NCI-H187 treated with DMSO at 0.1 percent for 48 hours (cell line): Measurements from ENCODE around the gene ILRUN.
"Not testable (repeated sequence)": the region's sequence is repeated elsewhere in the genome, so short reads cannot be mapped to it uniquely, and the experiment has no call there.

ENCODE experiments used
- DNase-seq: peaks from one replicate; lab custom pipeline; 2025; lab: John Stamatoyannopoulos, UW

Gene ILRUN

GRCh38 chr6:34697544-34697836 is 923 bp upstream of the ILRUN start:
- no peak for DNase-seq

GRCh38 chr6:34696189-34696738 is 303 bp downstream of the ILRUN start:
- no peak for DNase-seq

GRCh38 chr6:34695729-34696188 is 808 bp downstream of the ILRUN start:
- no peak for DNase-seq

GRCh38 chr6:34692280-34692679 is 4.3 kb downstream of the ILRUN start:
- DNase-seq: no peak

- DNase-seq: no peak
Observed at GRCh38 chr6:34689742-34690141, 6.8 kb downstream of the ILRUN start.

- DNase-seq: no peak
Observed at GRCh38 chr6:34688956-34689355, 7.6 kb downstream of the ILRUN start.

- DNase-seq: no peak
Observed at GRCh38 chr6:34684919-34685318, 11.6 kb downstream of the ILRUN start.

- no peak for DNase-seq
Observed at GRCh38 chr6:34684364-34684763, 12.2 kb downstream of the ILRUN start.

GRCh38 chr6:34680802-34681515 is 15.6 kb downstream of the ILRUN start:
- no peak for DNase-seq

GRCh38 chr6:34680313-34680712 is 16.3 kb downstream of the ILRUN start:
- DNase-seq: not testable (repeated sequence)

- no peak for DNase-seq
Observed at GRCh38 chr6:34679552-34680253, 16.9 kb downstream of the ILRUN start.

- DNase-seq: no peak
Observed at GRCh38 chr6:34676140-34676539, 20.4 kb downstream of the ILRUN start.

- DNase-seq: not testable (repeated sequence)
Observed at GRCh38 chr6:34674930-34675329, 21.6 kb downstream of the ILRUN start.

- no peak for DNase-seq
Observed at GRCh38 chr6:34674268-34674639, 22.3 kb downstream of the ILRUN start.

GRCh38 chr6:34673064-34673463 is 23.5 kb downstream of the ILRUN start:
- no peak for DNase-seq

GRCh38 chr6:34672657-34673043 is 23.9 kb downstream of the ILRUN start:
- no peak for DNase-seq

- DNase-seq: no peak
Observed at GRCh38 chr6:34671801-34672656, 24.5 kb downstream of the ILRUN start.

GRCh38 chr6:34671367-34671766 is 25.2 kb downstream of the ILRUN start:
- DNase-seq: no peak

GRCh38 chr6:34668799-34669198 is 27.8 kb downstream of the ILRUN start:
- DNase-seq: not testable (repeated sequence)

- no peak for DNase-seq
Observed at GRCh38 chr6:34667481-34668238, 28.9 kb downstream of the ILRUN start.

- no peak for DNase-seq
Observed at GRCh38 chr6:34665019-34665418, 31.5 kb downstream of the ILRUN start.
